OCI-M1 (cell line): ENCODE data around the gene TLNRD1.

ENCODE experiments used
- DNase-seq: peaks from one replicate; lab custom pipeline; 2025; lab: John Stamatoyannopoulos, UW

TLNRD1 gene

GRCh38 chr15:80977627-80978036, 23.1 kb upstream of the TLNRD1 start:
- DNase-seq: peak; percentile 70

GRCh38 chr15:80978685-80979329, 21.9 kb upstream of the TLNRD1 start:
- DNase-seq: no peak

GRCh38 chr15:80979538-80980200, 21.1 kb upstream of the TLNRD1 start:
- no peak for DNase-seq

GRCh38 chr15:80982205-80982604, 18.5 kb upstream of the TLNRD1 start:
- DNase-seq: peak; percentile 44

- no peak for DNase-seq
Observed at GRCh38 chr15:80982839-80983238, 17.9 kb upstream of the TLNRD1 start.

GRCh38 chr15:80984856-80985255, 15.9 kb upstream of the TLNRD1 start:
- DNase-seq: peak; percentile 36

GRCh38 chr15:80985981-80986380, 14.7 kb upstream of the TLNRD1 start:
- peak; percentile 3 for DNase-seq

GRCh38 chr15:80986487-80986886, 14.2 kb upstream of the TLNRD1 start:
- no peak for DNase-seq

GRCh38 chr15:80988148-80988796, 12.5 kb upstream of the TLNRD1 start:
- DNase-seq: no peak

- DNase-seq: peak; percentile 55
Observed at GRCh38 chr15:80989081-80989517, 11.6 kb upstream of the TLNRD1 start.

- DNase-seq: peak; percentile 96
Observed at GRCh38 chr15:80989518-80990478, 10.9 kb upstream of the TLNRD1 start, which contains the start of gene MESD. Gene MESD, minus strand, starts transcription at chr15:80989819. Its CDS starts 28 bp downstream, at chr15:80989791.

- DNase-seq: peak; percentile 33
Observed at GRCh38 chr15:80990955-80991354, 9.8 kb upstream of the TLNRD1 start.

GRCh38 chr15:80991421-80991820, 9.3 kb upstream of the TLNRD1 start:
- peak; percentile 74 for DNase-seq

- DNase-seq: no peak
Observed at GRCh38 chr15:80992006-80992405, 8.7 kb upstream of the TLNRD1 start.

GRCh38 chr15:80992441-80992840, 8.3 kb upstream of the TLNRD1 start:
- no peak for DNase-seq

- DNase-seq: peak; percentile 64
Observed at GRCh38 chr15:80996247-80996646, 4.5 kb upstream of the TLNRD1 start.

GRCh38 chr15:80997692-80998091, 3.0 kb upstream of the TLNRD1 start:
- no peak for DNase-seq

- peak; percentile 72 for DNase-seq
Observed at GRCh38 chr15:80998251-80998650, 2.5 kb upstream of the TLNRD1 start.

GRCh38 chr15:80999623-81000036, 1.1 kb upstream of the TLNRD1 start:
- DNase-seq: peak; percentile 77

- DNase-seq: no peak
Observed at GRCh38 chr15:81000144-81000623, 539 bp upstream of the TLNRD1 start.

GRCh38 chr15:81001152-81002008, 657 bp downstream of the TLNRD1 start:
- DNase-seq: peak; percentile 53
